ENCODE results near the gene GOSR1. TPM values are rescaled to one million over a fixed set of nuclear protein-coding genes. Genes with fewer than 3 reads are reported as not detected.

GOSR1 gene
- total RNA-seq, 2 donors from 2014 or later: 29.6 to 54.9 TPM

- Histone ChIP-seq H3K36me3 (peaks cover 13% of the 10 kb centered on the region), H3K27ac (no peak overlapping the region), H3K4me1 (ENCODE audit: control insufficient read depth in 1 of 2, low read depth in 2 of 2) (peaks cover 3 to 13% of the 10 kb centered on the region in 2 donors), H3K27me3 (replicated peaks; ENCODE audit: insufficient read depth) (no peaks in the 10 kb centered on the region), H3K9me3 (no peaks in the 10 kb centered on the region), H3K4me3 (no peak overlapping the region)
- DNase-seq (ENCODE audit: low spot score) (no peak), ATAC-seq (ENCODE audit: insufficient number of reproducible peaks, low FRiP score, low read depth) (no peak)
- no peak for TF ChIP-seq CTCF (IDR thresholded peaks at IDR 0.05)
Observed at GRCh38 chr17:30514895-30515596, 37.8 kb downstream of the GOSR1 start.

- no peak for TF ChIP-seq CTCF (IDR thresholded peaks at IDR 0.05)
- Histone ChIP-seq H3K9me3 (no peaks in the 10 kb centered on the region), H3K27ac (no peak overlapping the region), H3K36me3 (peaks cover 16% of the 10 kb centered on the region), H3K4me3 (no peak overlapping the region), H3K27me3 (replicated peaks; ENCODE audit: insufficient read depth) (no peaks in the 10 kb centered on the region), H3K4me1 (ENCODE audit: control insufficient read depth in 1 of 2, low read depth in 2 of 2) (peaks cover 3 to 20% of the 10 kb centered on the region in 2 donors)
- DNase-seq (ENCODE audit: low spot score) (no peak), ATAC-seq (ENCODE audit: insufficient number of reproducible peaks, low FRiP score, low read depth) (no peak)
Observed at GRCh38 chr17:30517786-30518185, 40.6 kb downstream of the GOSR1 start.

GRCh38 chr17:30519166-30519565 is 42.0 kb downstream of the GOSR1 start:
- ATAC-seq (ENCODE audit: insufficient number of reproducible peaks, low FRiP score, low read depth) (no peak), DNase-seq (ENCODE audit: low spot score) (no peak)
- H3K4me1 ChIP-seq (ENCODE audit: control insufficient read depth in 1 of 2, low read depth in 2 of 2): peaks cover 3 to 20% of the 10 kb centered on the region in 2 donors
- no peaks in the 10 kb centered on the region for H3K9me3 ChIP-seq
- no peak overlapping the region for H3K4me3 ChIP-seq
- no peak for TF ChIP-seq CTCF (IDR thresholded peaks at IDR 0.05)
- H3K27me3 ChIP-seq (replicated peaks; ENCODE audit: insufficient read depth): no peaks in the 10 kb centered on the region
- peaks cover 11% of the 10 kb centered on the region for H3K36me3 ChIP-seq
- peak overlapping the region; percentile 36 to 72 for H3K27ac ChIP-seq

DNA sequence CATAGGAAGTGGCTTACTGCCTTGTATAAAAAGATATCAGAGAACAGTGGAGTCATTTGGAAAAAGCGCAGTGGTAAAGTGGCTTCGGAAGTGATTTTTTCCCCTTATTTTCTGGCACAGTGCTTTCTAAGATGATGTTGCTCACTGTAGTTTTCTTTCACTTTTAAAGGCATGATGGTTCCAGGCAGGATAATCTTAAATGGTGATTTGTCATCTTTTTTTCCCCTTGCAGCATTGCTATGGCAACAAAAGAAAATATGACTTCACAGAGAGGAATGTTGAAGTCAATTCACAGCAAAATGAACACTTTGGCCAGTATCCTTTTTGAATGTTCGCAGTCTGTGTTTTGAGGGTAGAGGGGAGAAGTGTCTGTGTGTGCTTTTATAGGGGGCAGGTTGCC is 42.5 kb downstream of the GOSR1 start:
- peaks cover 11% of the 10 kb centered on the region for H3K36me3 ChIP-seq
- DNase-seq (ENCODE audit: low spot score) (no peak), ATAC-seq (ENCODE audit: insufficient number of reproducible peaks, low FRiP score, low read depth) (peak; percentile 90)
- H3K4me3 ChIP-seq: peak overlapping the region; percentile 38
- H3K9me3 ChIP-seq: no peaks in the 10 kb centered on the region
- peak overlapping the region; percentile 36 to 72 for H3K27ac ChIP-seq
- no peaks in the 10 kb centered on the region for H3K27me3 ChIP-seq (replicated peaks; ENCODE audit: insufficient read depth)
- TF ChIP-seq CTCF (IDR thresholded peaks at IDR 0.05): no peak
- H3K4me1 ChIP-seq (ENCODE audit: control insufficient read depth in 1 of 2, low read depth in 2 of 2): peaks cover 3 to 25% of the 10 kb centered on the region in 2 donors

GRCh38 chr17:30520436-30520835 is 43.2 kb downstream of the GOSR1 start:
- DNase-seq (ENCODE audit: low spot score) (no peak), ATAC-seq (ENCODE audit: insufficient number of reproducible peaks, low FRiP score, low read depth) (no peak)
- H3K9me3 ChIP-seq: no peaks in the 10 kb centered on the region
- H3K27me3 ChIP-seq (replicated peaks; ENCODE audit: insufficient read depth): no peaks in the 10 kb centered on the region
- H3K4me1 ChIP-seq (ENCODE audit: control insufficient read depth in 1 of 2, low read depth in 2 of 2): peaks cover 3 to 30% of the 10 kb centered on the region in 2 donors
- TF ChIP-seq CTCF (IDR thresholded peaks at IDR 0.05): no peak
- peak overlapping the region; percentile 33 to 72 for H3K27ac ChIP-seq
- H3K36me3 ChIP-seq: peaks cover 11% of the 10 kb centered on the region
- no peak overlapping the region for H3K4me3 ChIP-seq

All from thoracic aorta (tissue), 2 donors.